B cell (primary cell): Measurements from ENCODE around the gene NPPB. TPM values are rescaled to one million over a fixed set of nuclear protein-coding genes. Genes with fewer than 3 reads are reported as not detected.

Experiments used
- ATAC-seq: fragments of 200-7000 bp; cut with Tn5 transposase; one replicate; pipeline ENCODE4 v1.10.0; 2021; ENCODE audit warnings: low read depth, mild to moderate bottlenecking, moderate number of reproducible peaks, moderate library complexity
- CTCF ChIA-PET: fragments of 350-600 bp; sonication (Branson Sonifier 250); formaldehyde crosslinking; loops from one replicate; lab custom pipeline; 2021; ENCODE audit warnings: antibody characterized with exemption, inconsistent platforms; lab: Charles Lee
- POLR2A ChIA-PET: fragments of 350-600 bp; sonication (Branson Sonifier 250); formaldehyde crosslinking; loops from one replicate; lab custom pipeline; 2021; ENCODE audit warnings: antibody characterized with exemption; lab: Charles Lee
- DNase-seq: peaks from one replicate; pipeline ENCODE4 v3.0.0; 2013
- H2AFZ ChIP-seq: 2 replicates; pipeline ENCODE4 v1.6.1; 2012; ENCODE audit warnings: mild to moderate bottlenecking, low read depth, low read length; ENCODE audit not compliant: insufficient read depth, poor library complexity, severe bottlenecking
- H3K27ac ChIP-seq, 2 donors: 1 replicate in 1 of 2; 2 replicates in 1 of 2; pipeline ENCODE4 v1.5.1; 2012 to 2013; ENCODE audit warnings: low read length in 2 of 2, mild to moderate bottlenecking in 2 of 2, moderate library complexity in 1 of 2
- H3K27me3 ChIP-seq, 4 experiments: fragments of 200-600 bp in 1 of 4; sonication (generic) in 1 of 4; replicated peaks in 1 of 4; 1 replicate in 2 of 4; 2 replicates in 2 of 4; pipeline versions ENCODE4 v1.6.1 to v1.7.0; 2013 to 2016; ENCODE audit warnings: low read length in 3 of 4, mild to moderate bottlenecking in 2 of 4, mixed read lengths in 1 of 4, moderate library complexity in 1 of 4; ENCODE audit not compliant: insufficient read depth in 4 of 4, control insufficient read depth in 3 of 4; ENCODE audit errors: control extremely low read depth in 1 of 4
- H3K36me3 ChIP-seq, 2 experiments: replicated peaks in 1 of 2; 1 replicate in 1 of 2; 2 replicates in 1 of 2; pipeline versions ENCODE4 v1.6.1 to v1.7.1; 2013; ENCODE audit warnings: low read length in 1 of 2; ENCODE audit not compliant: insufficient read depth in 2 of 2, control insufficient read depth in 1 of 2; ENCODE audit errors: control extremely low read depth in 1 of 2, extremely low read depth in 1 of 2
- H3K4me1 ChIP-seq, 2 donors: fragments of 200-600 bp in 1 of 2; sonication (generic) in 1 of 2; 1 replicate in 1 of 2; 2 replicates in 1 of 2; pipeline versions ENCODE4 v1.5.1 to v1.6.1; 2013 to 2017; ENCODE audit warnings: low read length in 2 of 2; ENCODE audit not compliant: control insufficient read depth in 2 of 2, insufficient read depth in 2 of 2
- H3K4me2 ChIP-seq: replicated peaks from 2 replicates; pipeline ENCODE3; 2012; ENCODE audit warnings: mild to moderate bottlenecking, low read depth, low read length; ENCODE audit not compliant: poor library complexity, severe bottlenecking
- H3K4me3 ChIP-seq, 5 experiments: fragments of 200-600 bp in 1 of 5; sonication (generic) in 1 of 5; 1 replicate in 3 of 5; 2 replicates in 2 of 5; pipeline versions ENCODE4 v1.5.1 to v1.7.0; 2011 to 2016; ENCODE audit warnings: low read length in 4 of 5, mild to moderate bottlenecking in 4 of 5, low read depth in 2 of 5, control low read depth in 1 of 5, moderate library complexity in 1 of 5; ENCODE audit not compliant: insufficient read depth in 1 of 5; ENCODE audit errors: control extremely low read depth in 1 of 5, extremely low read depth in 1 of 5
- H3K79me2 ChIP-seq: fragments of 200-600 bp; sonication (generic); one replicate; pipeline ENCODE4 v1.6.0; 2016; ENCODE audit warnings: low read length; ENCODE audit not compliant: control insufficient read depth, insufficient read depth
- H3K9ac ChIP-seq: fragments of 200-600 bp; sonication (generic); 2 replicates; pipeline ENCODE4 v1.6.1; 2017; ENCODE audit warnings: mild to moderate bottlenecking, low read length, moderate library complexity
- H3K9me3 ChIP-seq, 3 donors: one replicate each; pipeline versions ENCODE4 v1.6.1 to v1.7.1; 2013; ENCODE audit warnings: low read length in 2 of 3; ENCODE audit not compliant: control insufficient read depth in 2 of 3, insufficient read depth in 1 of 3; ENCODE audit errors: control extremely low read depth in 1 of 3
- H4K20me1 ChIP-seq: 2 replicates; pipeline ENCODE4 v1.6.0; 2012; ENCODE audit warnings: mild to moderate bottlenecking, low read length; ENCODE audit not compliant: insufficient read depth, control insufficient read depth, poor library complexity, severe bottlenecking
- H3K27ac Mint-ChIP-seq: one replicate; pipeline ENCODE4 v1.8.0; 2021; ENCODE audit warnings: mixed read lengths
- H3K27me3 Mint-ChIP-seq: one replicate; pipeline ENCODE4 v1.8.0; 2021; ENCODE audit warnings: mixed read lengths
- H3K4me1 Mint-ChIP-seq: one replicate; pipeline ENCODE4 v1.8.0; 2021; ENCODE audit warnings: mixed read lengths
- H3K4me3 Mint-ChIP-seq: one replicate; pipeline ENCODE4 v1.8.0; 2021; ENCODE audit warnings: mixed read lengths
- H3K9me3 Mint-ChIP-seq: one replicate; pipeline ENCODE4 v1.8.0; 2022; ENCODE audit warnings: mixed read lengths; ENCODE audit not compliant: insufficient read depth
- CTCF ChIP-seq: fragments of 200-600 bp; IDR thresholded peaks from one replicate; pipeline ENCODE4 v1.8.0; 2022; ENCODE audit warnings: antibody characterized with exemption, mild to moderate bottlenecking
- EZH2 ChIP-seq: IDR thresholded peaks from 2 replicates; pipeline ENCODE4 v1.6.1; 2012; ENCODE audit warnings: borderline replicate concordance, low read depth, mild to moderate bottlenecking, moderate library complexity, low read length; ENCODE audit not compliant: insufficient read depth, poor library complexity, severe bottlenecking
- WGBS: methylation state at CpG from one replicate; pipeline ENCODE4 v1.1.5; 2013; ENCODE audit warnings: missing lambda C conversion rate; ENCODE audit not compliant: insufficient coverage; 5-methylcytosine and 5-hydroxymethylcytosine counted together
- intact Hi-C: fragments of 100-400 bp; cut with micrococcal nuclease; formaldehyde crosslinking; loops from one replicate; pipeline ENCODE4 v1.10.0; 2022
- polyA plus RNA-seq: library from polyadenylated mRNA; depleted of rRNA; stranded (reverse); fragments of >200 nt; gene quantifications from 2 replicates; pipeline ENCODE4 v1.2.3, GENCODE V29; 2012
- total RNA-seq, 2 donors: library from RNA; stranded (reverse); fragments of 120-200 nt in 1 of 2; gene quantifications; 1 replicate in 1 of 2; 2 replicates in 1 of 2; pipeline versions ENCODE4 v1.2.3 to v1.2.4, GENCODE V29; 2013 to 2022

The NPPB gene
- total and polyA plus RNA-seq, 2 donors (not counting 1 experiment from before 2014, with no cell fraction given) = not detected

DNA sequence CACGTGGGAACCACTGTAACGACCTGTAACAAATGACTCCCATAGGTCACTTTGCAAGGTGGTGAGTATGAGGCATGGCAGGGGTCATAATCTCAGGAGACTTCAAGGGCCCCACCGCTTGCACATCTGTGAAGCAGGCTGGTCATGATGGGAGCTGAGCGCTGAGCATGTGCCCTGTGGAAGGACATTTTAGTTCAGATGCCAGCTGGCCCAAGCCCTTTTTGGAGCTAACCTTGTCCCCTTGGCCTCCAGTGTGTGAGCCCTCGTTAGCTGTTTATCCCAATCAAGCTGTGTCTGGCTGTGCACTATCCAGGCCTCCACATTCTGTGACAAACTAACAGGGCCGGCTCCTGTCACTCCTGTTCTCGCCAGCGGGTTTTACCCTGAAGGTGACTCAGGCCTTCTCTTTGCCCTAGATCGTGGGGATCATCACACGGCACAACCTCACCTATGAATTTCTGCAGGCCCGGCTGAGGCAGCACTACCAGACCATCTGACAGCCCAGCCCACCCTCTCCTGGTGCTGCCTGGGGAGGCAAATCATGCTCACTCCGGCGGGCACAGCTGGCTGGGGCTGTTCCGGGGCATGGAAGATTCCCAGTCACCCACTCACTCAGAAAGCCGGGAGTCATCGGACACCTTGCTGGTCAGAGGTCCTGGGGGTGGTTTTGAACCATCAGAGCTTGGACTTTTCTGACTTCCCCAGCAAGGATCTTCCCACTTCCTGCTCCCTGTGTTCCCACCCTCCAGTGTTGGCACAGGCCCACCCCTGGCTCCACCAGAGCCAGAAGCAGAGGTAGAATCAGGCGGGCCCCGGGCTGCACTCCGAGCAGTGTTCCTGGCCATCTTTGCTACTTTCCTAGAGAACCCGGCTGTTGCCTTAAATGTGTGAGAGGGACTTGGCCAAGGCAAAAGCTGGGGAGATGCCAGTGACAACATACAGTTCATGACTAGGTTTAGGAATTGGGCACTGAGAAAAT, 18.7 kb downstream of the NPPB start:
- no peak overlapping the region for H3K4me3 Mint-ChIP-seq
- Histone ChIP-seq H2AFZ (no peak overlapping the region), H3K9ac (no peak overlapping the region), H4K20me1 (peaks cover 27% of the 10 kb centered on the region), H3K36me3 (peaks cover 0 to 81% of the 10 kb centered on the region in 2 experiments), H3K4me3 (no peak overlapping the region), H3K9me3 (no peaks in the 10 kb centered on the region), H3K79me2 (no peaks in the 10 kb centered on the region), H3K4me1 (peaks cover 14 to 22% of the 10 kb centered on the region in 2 donors), H3K4me2 (no peak overlapping the region), H3K27ac (no peak overlapping the region), H3K27me3 (no peaks in the 10 kb centered on the region)
- CTCF ChIA-PET = interaction anchor here (1.0 to 5.0 kb wide), 7 partner anchors 9 to 802 kb away, joined by 3 to 36 read pairs (median 4); partner anchors contain the start of genes CLCN6, MTHFR and NPPA
- no peaks in the 10 kb centered on the region for H3K9me3 Mint-ChIP-seq
- intact Hi-C loops = no loop called here
- TF ChIP-seq EZH2 = no peak
- no peak for TF ChIP-seq CTCF
- H3K27ac Mint-ChIP-seq = no peak overlapping the region
- peaks cover 27% of the 10 kb centered on the region for H3K4me1 Mint-ChIP-seq
- ATAC-seq (no peak), DNase-seq (no peak)
- H3K27me3 Mint-ChIP-seq = no peaks in the 10 kb centered on the region
- WGBS = 97% methylated on average over 17 of the region's 20 CpGs
- POLR2A ChIA-PET = no interaction called here
